Adipocyte (in vitro differentiated cells): Measurements from ENCODE around the gene CMSS1.

Experiments
- DNase-seq: peaks from one replicate; pipeline ENCODE4 v3.0.0-alpha.2; 2015; ENCODE audit warnings: low read depth
- H3K27me3 ChIP-seq: replicated peaks from 2 replicates; pipeline ENCODE4 v1.7.0; 2013; ENCODE audit warnings: mild to moderate bottlenecking, low read length, moderate library complexity; ENCODE audit not compliant: control insufficient read depth, insufficient read depth
- H3K36me3 ChIP-seq: 2 replicates; pipeline ENCODE4 v1.7.0; 2013; ENCODE audit warnings: low read length, mild to moderate bottlenecking, moderate library complexity; ENCODE audit not compliant: control insufficient read depth, insufficient read depth, severe bottlenecking
- H3K4me1 ChIP-seq: 2 replicates; pipeline ENCODE4 v1.7.0; 2013; ENCODE audit warnings: mild to moderate bottlenecking, low read length, moderate library complexity; ENCODE audit not compliant: control insufficient read depth, insufficient read depth
- H3K4me3 ChIP-seq: 2 replicates; pipeline ENCODE4 v1.7.0; 2013; ENCODE audit warnings: mild to moderate bottlenecking, low read length, moderate library complexity
- H3K9ac ChIP-seq: 2 replicates; pipeline ENCODE4 v1.7.0; 2013; ENCODE audit warnings: mild to moderate bottlenecking, low read length, moderate library complexity
- H3K9me3 ChIP-seq: 2 replicates; pipeline ENCODE4 v1.7.0; 2013; ENCODE audit warnings: mild to moderate bottlenecking, low read length, moderate library complexity; ENCODE audit not compliant: control insufficient read depth

Gene CMSS1

DNA sequence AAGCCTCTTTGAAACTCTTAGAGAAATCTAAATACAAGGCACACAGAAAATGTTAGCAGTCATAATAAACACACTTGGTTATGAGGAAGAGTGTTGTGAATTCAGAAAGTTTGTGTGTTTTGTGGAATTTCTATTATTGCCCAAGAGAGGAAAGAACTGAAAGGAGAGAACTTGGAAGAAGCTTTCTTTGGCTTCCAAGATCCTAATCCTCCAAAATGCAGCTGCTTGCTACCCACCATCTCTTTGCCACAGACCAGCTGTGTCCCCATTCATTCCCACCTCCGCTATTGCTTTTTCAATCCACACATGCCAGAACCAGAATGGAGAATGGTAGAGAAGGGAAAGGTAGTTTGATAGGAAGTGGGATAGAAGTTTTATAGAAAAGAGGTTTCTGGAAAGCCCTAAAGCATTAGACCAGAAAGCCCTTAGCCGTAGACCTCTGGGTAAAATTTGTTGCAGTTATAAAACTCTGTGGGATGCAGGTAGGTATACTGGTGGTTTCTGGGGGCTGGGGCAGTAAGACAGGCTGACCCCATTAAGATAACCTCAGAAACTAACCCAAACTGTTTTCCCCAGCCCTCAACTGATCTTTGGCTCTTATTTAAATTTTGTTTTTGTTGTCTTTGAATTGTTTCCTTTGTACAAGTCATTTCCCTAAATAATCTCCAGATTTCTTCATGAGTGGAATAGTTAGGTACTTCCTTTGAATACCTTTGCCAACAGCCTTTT, 188.2 kb downstream of the CMSS1 start:
- peak; percentile 39 for DNase-seq
- no peaks in the 10 kb centered on the region for H3K9me3 ChIP-seq
- peaks cover 24% of the 10 kb centered on the region for H3K4me1 ChIP-seq
- no peaks in the 10 kb centered on the region for H3K27me3 ChIP-seq
- no peaks in the 10 kb centered on the region for H3K36me3 ChIP-seq
- H3K4me3 ChIP-seq = no peak overlapping the region
- peak overlapping the region; percentile 56 for H3K9ac ChIP-seq

DNA sequence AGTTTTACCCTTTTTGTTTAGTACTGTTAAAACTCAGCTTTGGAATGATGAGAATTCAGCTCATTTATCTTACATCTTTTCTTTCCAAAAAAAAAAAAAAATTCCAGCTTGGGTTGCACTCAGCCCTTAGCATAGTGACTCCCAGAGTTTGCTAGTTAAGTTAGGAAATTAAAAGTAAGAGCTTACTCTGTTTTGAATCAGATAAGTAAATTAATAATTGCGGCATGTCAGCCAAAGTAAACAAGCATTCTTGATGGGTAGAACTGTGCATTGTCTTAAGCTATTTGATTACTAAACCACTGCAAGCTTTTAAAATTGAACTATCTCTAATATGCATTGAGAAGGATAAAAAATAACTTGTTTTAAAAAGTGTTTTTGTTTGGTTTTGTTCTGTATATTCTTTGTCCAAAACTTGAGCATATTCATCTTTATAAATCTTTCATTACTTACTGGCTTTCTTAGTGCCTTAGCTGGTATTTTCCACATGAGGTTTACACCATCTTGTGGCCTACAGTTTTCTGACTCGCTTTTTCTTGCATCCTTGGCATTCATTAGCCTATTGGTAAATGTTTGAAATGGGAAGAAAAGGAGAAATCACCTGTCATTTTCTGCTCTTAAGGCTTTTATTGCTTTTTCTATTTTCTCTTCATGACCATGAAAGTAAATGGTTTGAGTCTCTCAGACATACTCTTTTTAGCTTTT, 189.1 kb downstream of the CMSS1 start:
- Histone ChIP-seq H3K27me3 (no peaks in the 10 kb centered on the region), H3K4me3 (no peak overlapping the region), H3K9me3 (no peaks in the 10 kb centered on the region)

DNA sequence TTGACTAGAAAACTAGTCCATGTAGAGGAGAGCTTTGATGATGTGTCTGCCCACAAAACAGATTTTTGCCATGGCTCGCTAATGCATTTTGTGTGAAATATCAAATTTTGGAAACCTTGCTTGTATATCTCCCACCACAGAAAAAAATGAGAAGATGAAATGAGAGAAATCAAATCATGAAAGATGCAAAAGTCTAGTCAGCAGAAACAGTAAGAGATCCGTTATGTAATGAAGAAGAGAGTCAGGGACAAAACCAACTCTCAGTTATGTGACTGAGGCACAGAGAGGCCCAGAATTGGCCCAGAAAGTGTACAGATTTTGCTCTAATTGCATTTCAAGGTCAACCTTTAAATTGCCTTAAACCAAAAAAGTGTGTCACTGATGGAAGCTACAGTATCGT, 189.7 kb downstream of the CMSS1 start:
- Histone ChIP-seq H3K9me3 (no peaks in the 10 kb centered on the region), H3K4me1 (peaks cover 23% of the 10 kb centered on the region), H3K4me3 (no peak overlapping the region), H3K36me3 (no peaks in the 10 kb centered on the region), H3K9ac (no peak overlapping the region), H3K27me3 (no peaks in the 10 kb centered on the region)
- no peak for DNase-seq

More for the DNA sequence above, 189.1 kb downstream of the CMSS1 start:
- peak; percentile 72 for DNase-seq
- peak overlapping the region; percentile 56 for H3K9ac ChIP-seq
- H3K36me3 ChIP-seq = no peaks in the 10 kb centered on the region
- H3K4me1 ChIP-seq = peaks cover 24% of the 10 kb centered on the region

DNA sequence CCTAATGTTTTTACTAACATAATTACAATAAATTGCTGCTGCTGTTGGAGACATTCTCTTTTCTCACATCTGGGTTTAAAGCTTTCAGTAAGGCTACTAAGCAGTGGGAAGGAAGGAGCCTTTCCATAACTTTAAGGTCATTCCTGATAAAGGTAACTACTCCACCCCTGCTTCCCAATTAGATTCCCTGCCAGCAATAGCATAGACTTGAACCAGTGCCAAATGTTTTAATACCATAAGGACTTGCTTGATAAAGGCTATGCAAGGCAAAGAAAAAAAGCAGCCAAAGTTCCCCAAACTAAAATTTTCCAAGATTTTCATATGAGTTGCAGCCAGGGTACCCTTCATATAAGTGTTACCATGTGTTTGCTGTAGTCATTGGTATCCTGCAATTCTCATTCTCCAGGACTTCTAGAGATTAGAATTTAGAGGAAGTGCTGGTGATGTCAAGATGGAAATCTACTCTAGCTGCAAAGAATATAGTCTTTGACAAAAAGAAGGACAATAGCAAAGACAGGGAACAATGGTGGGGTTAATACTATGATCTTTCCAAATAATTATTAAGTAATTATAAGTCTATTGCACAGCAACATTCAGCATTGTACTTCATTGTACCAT, 190.5 kb downstream of the CMSS1 start:
- no peaks in the 10 kb centered on the region for H3K27me3 ChIP-seq
- H3K4me3 ChIP-seq = no peak overlapping the region
- DNase-seq = no peak
- peaks cover 17% of the 10 kb centered on the region for H3K4me1 ChIP-seq
- H3K9ac ChIP-seq = no peak overlapping the region
- H3K36me3 ChIP-seq = no peaks in the 10 kb centered on the region
- no peaks in the 10 kb centered on the region for H3K9me3 ChIP-seq

GRCh38 chr3:100009276-100010086, 191.8 kb downstream of the CMSS1 start:
- Histone ChIP-seq H3K9ac (no peak overlapping the region), H3K27me3 (no peaks in the 10 kb centered on the region), H3K4me3 (no peak overlapping the region), H3K36me3 (no peaks in the 10 kb centered on the region), H3K9me3 (no peaks in the 10 kb centered on the region), H3K4me1 (peaks cover 17% of the 10 kb centered on the region)
- no peak for DNase-seq

DNA sequence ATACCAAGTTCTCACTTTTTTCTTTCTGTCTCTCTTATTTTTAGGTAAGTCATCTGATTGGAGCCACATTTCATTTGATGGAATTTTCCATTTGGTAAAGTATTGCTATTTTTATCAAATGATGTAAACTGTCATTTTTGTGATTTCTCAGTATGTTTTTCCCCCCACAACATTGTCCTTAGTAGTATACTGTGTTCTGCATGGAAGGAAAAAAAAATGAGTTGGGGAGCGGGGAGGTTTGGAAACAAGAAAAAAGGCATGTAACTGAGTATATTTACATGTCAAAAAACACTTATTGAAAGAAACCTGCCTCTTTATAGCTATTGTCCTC, 192.4 kb downstream of the CMSS1 start:
- Histone ChIP-seq H3K9me3 (peaks cover 2% of the 10 kb centered on the region), H3K9ac (no peak overlapping the region), H3K27me3 (no peaks in the 10 kb centered on the region), H3K4me3 (no peak overlapping the region), H3K4me1 (peaks cover 17% of the 10 kb centered on the region), H3K36me3 (no peaks in the 10 kb centered on the region)
- no peak for DNase-seq

DNA sequence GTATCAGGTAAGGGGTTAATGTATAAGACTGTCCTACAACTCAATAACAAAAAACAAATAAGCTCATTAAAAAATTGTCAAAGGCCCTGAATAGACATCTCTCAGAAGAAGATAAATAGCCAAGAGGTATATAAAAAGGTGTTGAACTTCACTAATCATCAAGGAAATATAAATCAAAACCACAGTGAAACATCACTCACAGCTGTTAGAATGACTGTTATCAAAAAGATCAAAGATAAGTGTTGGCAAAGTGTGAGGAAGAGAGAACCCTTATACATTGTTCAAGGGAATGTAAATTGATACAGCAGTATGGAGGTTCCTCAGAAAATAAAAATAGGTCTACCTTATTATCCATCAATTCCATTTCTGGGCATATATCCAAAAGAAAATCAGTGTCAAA, 201.1 kb downstream of the CMSS1 start:
- no peaks in the 10 kb centered on the region for H3K36me3 ChIP-seq
- no peak overlapping the region for H3K4me3 ChIP-seq
- peaks cover 5% of the 10 kb centered on the region for H3K9me3 ChIP-seq
- no peak for DNase-seq
- H3K9ac ChIP-seq = no peak overlapping the region
- H3K27me3 ChIP-seq = no peaks in the 10 kb centered on the region
- H3K4me1 ChIP-seq = peaks cover 45% of the 10 kb centered on the region

GRCh38 chr3:100019719-100020118, 202.1 kb downstream of the CMSS1 start:
- no peak for DNase-seq
- no peak overlapping the region for H3K4me3 ChIP-seq
- peaks cover 50% of the 10 kb centered on the region for H3K4me1 ChIP-seq
- H3K9ac ChIP-seq = peak overlapping the region; percentile 81
- peaks cover 5% of the 10 kb centered on the region for H3K9me3 ChIP-seq
- no peaks in the 10 kb centered on the region for H3K27me3 ChIP-seq
- no peaks in the 10 kb centered on the region for H3K36me3 ChIP-seq

DNA sequence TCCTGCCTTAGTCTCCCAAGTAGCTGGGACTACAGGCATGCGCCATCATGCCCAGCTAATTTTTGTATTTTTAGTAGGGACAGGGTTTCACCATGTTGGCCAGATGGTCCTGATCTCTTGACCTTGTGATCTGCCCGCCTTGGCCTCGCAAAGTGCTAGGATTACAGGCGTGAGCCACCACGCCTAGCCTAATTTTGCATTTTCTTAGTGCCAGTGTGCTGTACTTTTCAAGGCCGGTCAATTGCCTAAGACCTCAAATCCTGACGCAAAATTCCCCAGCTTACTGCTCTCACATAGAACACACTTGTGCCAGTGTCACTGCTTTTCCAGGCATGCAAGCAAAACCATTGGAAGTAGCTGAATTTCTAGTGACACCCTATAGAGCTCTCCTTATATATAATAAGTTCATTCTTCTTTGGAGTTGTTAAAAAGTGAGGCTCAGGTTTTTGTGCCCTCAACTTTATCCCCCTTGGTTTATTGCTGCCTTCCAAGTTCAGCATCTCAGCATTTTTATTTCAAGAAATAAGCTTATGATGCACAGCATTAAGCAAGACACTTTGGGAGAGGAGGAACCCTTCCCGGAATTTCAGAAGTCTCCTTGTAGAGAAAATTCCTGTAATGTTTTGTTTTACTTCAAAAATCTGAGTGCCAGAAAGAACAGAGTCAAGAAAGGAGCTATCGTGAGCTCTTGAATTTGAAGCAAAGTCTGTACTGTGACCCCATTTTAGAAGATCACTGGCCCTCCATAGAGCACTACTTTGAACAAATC, 203.4 kb downstream of the CMSS1 start:
- Histone ChIP-seq H3K27me3 (no peaks in the 10 kb centered on the region), H3K36me3 (no peaks in the 10 kb centered on the region)

DNA sequence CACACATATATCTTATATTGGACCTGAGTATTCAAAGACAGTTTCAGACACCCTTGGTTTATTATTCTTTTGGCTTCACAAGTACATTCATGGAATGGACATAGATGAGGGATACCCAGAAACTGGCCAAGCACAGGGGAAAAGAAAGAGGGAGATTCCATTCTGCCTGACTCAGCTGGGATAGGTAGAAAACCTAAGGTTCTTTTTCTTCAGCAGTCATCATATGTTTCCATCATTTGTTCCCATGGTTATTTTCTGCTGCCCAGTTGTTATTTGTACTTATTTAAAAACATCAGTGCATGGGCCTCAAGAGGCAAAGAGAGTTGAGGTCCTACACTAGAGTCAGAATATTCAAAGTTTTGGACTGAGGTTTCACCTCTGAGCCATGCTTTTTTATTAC, 204.8 kb downstream of the CMSS1 start:
- Histone ChIP-seq H3K36me3 (no peaks in the 10 kb centered on the region), H3K4me1 (peaks cover 50% of the 10 kb centered on the region), H3K9me3 (no peaks in the 10 kb centered on the region), H3K9ac (no peak overlapping the region), H3K4me3 (no peak overlapping the region), H3K27me3 (no peaks in the 10 kb centered on the region)
- DNase-seq = no peak

More for the DNA sequence above, 203.4 kb downstream of the CMSS1 start:
- H3K4me3 ChIP-seq = peak overlapping the region; percentile 63
- peak overlapping the region; percentile 81 for H3K9ac ChIP-seq
- H3K4me1 ChIP-seq = peaks cover 50% of the 10 kb centered on the region
- DNase-seq = no peak
- no peaks in the 10 kb centered on the region for H3K9me3 ChIP-seq
